ENCODE results near the gene CEP89.
"Not testable (repeated sequence)": the region's sequence is repeated elsewhere in the genome, so short reads cannot be mapped to it uniquely, and the experiment has no call there.

Gene CEP89

DNA sequence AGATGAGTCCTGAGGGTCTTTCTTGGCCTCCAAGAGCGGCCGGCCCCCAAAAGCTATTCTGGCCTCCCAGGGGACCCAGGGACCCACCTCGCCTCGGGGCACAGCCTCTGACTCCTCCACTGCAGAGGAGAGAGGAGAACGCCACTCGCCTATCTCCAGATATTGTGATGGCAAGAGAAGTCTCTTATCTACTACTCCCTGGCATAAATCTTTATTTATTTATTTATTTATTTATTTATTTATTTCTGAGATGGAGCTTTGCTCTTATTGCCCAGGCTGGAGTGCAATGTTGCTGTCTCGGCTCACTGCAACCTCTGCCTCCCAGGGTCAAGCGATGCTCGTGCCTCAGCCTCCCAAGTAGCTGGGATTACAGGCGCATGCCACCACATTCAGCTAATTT lies 113.2 kb downstream of the CEP89 start:
- TF ChIP-seq CTCF (IDR thresholded peaks at IDR 0.05; ENCODE audit: low read depth, low read length), result no peak
- H3K36me3 ChIP-seq, result no peaks in the 10 kb centered on the region

GRCh38 chr19:32858155-32858554 lies 113.6 kb downstream of the CEP89 start:
- no peak overlapping the region for H3K4me3 ChIP-seq (ENCODE audit: low read depth, low read length)
- no peak for DNase-seq
- H3K4me1 ChIP-seq, result no peaks in the 10 kb centered on the region
- no peaks in the 10 kb centered on the region for H3K36me3 ChIP-seq
- H3K27me3 ChIP-seq, result no peaks in the 10 kb centered on the region
- no peaks in the 10 kb centered on the region for H3K9me3 ChIP-seq
- no peak for TF ChIP-seq CTCF (IDR thresholded peaks at IDR 0.05; ENCODE audit: low read depth, low read length)

More for the DNA sequence above, 113.2 kb downstream of the CEP89 start:
- no peak overlapping the region for H3K4me3 ChIP-seq (ENCODE audit: low read depth, low read length)
- no peaks in the 10 kb centered on the region for H3K9me3 ChIP-seq
- no peaks in the 10 kb centered on the region for H3K27me3 ChIP-seq
- no peak for DNase-seq
- no peaks in the 10 kb centered on the region for H3K4me1 ChIP-seq

GRCh38 chr19:32857584-32857983 lies 114.2 kb downstream of the CEP89 start:
- TF ChIP-seq CTCF (IDR thresholded peaks at IDR 0.05; ENCODE audit: low read depth, low read length), result no peak
- no peaks in the 10 kb centered on the region for H3K27me3 ChIP-seq
- H3K4me1 ChIP-seq, result no peaks in the 10 kb centered on the region
- no peak overlapping the region for H3K4me3 ChIP-seq (ENCODE audit: low read depth, low read length)
- H3K9me3 ChIP-seq, result no peaks in the 10 kb centered on the region
- H3K36me3 ChIP-seq, result no peaks in the 10 kb centered on the region
- DNase-seq, result no peak

DNA sequence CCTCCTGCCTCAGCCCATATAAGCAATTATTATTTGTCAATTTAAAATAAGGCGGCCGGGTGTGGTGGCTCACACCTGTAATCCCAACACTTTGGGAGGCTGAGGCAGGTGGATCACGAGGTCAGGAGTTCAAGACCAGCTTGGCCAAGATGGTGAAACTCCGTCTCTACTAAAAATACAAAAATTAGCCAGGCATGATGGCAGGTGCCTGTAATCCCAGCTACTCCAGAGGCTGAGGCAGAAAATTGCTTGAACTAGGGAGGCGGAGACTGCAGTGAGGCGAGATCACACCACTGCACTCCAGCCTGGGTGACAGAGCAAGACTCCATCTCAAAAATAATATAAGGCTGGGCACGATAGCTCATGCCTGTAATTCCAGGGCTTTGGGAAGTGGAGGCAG lies 114.9 kb downstream of the CEP89 start:
- not testable (repeated sequence) for H3K36me3 ChIP-seq; H3K4me3 ChIP-seq (ENCODE audit: low read depth, low read length); H3K9me3 ChIP-seq; H3K27me3 ChIP-seq; H3K4me1 ChIP-seq; DNase-seq

- DNase-seq, result no peak
- H3K36me3 ChIP-seq, result no peaks in the 10 kb centered on the region
- H3K4me1 ChIP-seq, result no peaks in the 10 kb centered on the region
- no peak for TF ChIP-seq CTCF (IDR thresholded peaks at IDR 0.05; ENCODE audit: low read depth, low read length)
- no peak overlapping the region for H3K4me3 ChIP-seq (ENCODE audit: low read depth, low read length)
- no peaks in the 10 kb centered on the region for H3K9me3 ChIP-seq
- H3K27me3 ChIP-seq, result no peaks in the 10 kb centered on the region
Observed at GRCh38 chr19:32852216-32852615, 119.5 kb downstream of the CEP89 start.

- not testable (repeated sequence) for H3K4me3 ChIP-seq (ENCODE audit: low read depth, low read length); DNase-seq; H3K9me3 ChIP-seq; H3K4me1 ChIP-seq; H3K27me3 ChIP-seq; H3K36me3 ChIP-seq
Observed at GRCh38 chr19:32848035-32848434, 123.7 kb downstream of the CEP89 start.

DNA sequence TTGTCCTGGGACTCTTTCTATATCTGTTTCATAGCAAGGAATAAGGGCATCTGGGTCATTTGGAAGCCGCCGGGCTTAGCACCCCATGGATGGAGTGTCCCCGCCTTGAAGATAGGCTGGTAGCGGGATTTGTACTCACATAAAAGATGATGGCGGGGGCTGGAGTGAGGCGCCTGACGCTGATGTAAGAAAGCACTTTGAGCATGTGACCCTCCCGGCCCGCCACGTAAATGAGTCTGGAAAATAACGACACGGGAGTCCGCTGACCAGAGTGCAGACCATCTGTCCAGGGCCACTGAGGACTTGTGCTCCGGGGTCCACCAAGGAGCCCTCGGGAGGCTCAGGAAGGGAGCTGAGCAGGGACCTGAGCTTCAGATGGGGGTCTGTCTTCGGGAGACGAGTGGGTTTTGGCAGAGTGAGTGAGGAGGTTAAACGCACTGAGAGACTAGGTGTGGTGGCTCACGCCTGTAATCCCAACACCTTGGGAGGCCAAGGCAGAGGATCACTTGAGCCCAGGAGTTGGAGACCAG lies 128.0 kb downstream of the CEP89 start:
- H3K9me3 ChIP-seq, result no peaks in the 10 kb centered on the region
- H3K36me3 ChIP-seq, result no peaks in the 10 kb centered on the region
- H3K27me3 ChIP-seq, result no peaks in the 10 kb centered on the region
- TF ChIP-seq CTCF (IDR thresholded peaks at IDR 0.05; ENCODE audit: low read depth, low read length), result no peak
- H3K4me3 ChIP-seq (ENCODE audit: low read depth, low read length), result no peak overlapping the region
- no peaks in the 10 kb centered on the region for H3K4me1 ChIP-seq
- no peak for DNase-seq
